ENCODE measurements around the gene NCAM1. TPM values are rescaled to one million over a fixed set of nuclear protein-coding genes. Genes with fewer than 3 reads are reported as not detected.

The NCAM1 gene
- total and polyA plus RNA-seq, 2 of the 13 experiments (the other 11 are each of a cell fraction or from before 2014, with no cell fraction given): 0.05 TPM; not detected in 1

GRCh38 chr11:113314389-113315301, 353.4 kb downstream of the NCAM1 start, which contains the start of gene TTC12 (continued):
- TF ChIP-seq RAD21 (CRISPR knock-in tag; IDR thresholded peaks at IDR 0.05): no peak; the same call in 1 of the 2 replicates
- no peak for TF ChIP-seq ZNF484 (CRISPR knock-in tag; IDR thresholded peaks at IDR 0.05; ENCODE audit: borderline replicate concordance, low read depth)
- no peak for TF ChIP-seq CHD4 (IDR thresholded peaks at IDR 0.05; ENCODE audit: borderline replicate concordance, low read length)
- no peak for TF ChIP-seq ZNF879 (CRISPR knock-in tag; IDR thresholded peaks at IDR 0.05)
- 0 out of 2 replicates have a peak, but pooled peaks have one; percentile 50 for TF ChIP-seq MEF2D (CRISPR knock-in tag; IDR thresholded peaks at IDR 0.05)
- TF ChIP-seq SRSF4 (IDR thresholded peaks at IDR 0.05; ENCODE audit: low read depth, low read length, poor library complexity, severe bottlenecking): no peak
- peak; percentile 68 for TF ChIP-seq MAX (IDR thresholded peaks at IDR 0.05)
- TF ChIP-seq ASH2L (IDR thresholded peaks at IDR 0.05; ENCODE audit: insufficient read length, low read depth, low read length): peak; percentile 66
- TF ChIP-seq ZNF790 (CRISPR knock-in tag; IDR thresholded peaks at IDR 0.05; ENCODE audit: borderline replicate concordance): no peak; the same call in 1 of the 2 replicates
- no peak for TF ChIP-seq ZNF253 (CRISPR knock-in tag; IDR thresholded peaks at IDR 0.05; ENCODE audit: borderline replicate concordance)
- TF ChIP-seq ZBTB44 (CRISPR knock-in tag; IDR thresholded peaks at IDR 0.05): no peak
- no peak for TF ChIP-seq ZNF562 (CRISPR knock-in tag; IDR thresholded peaks at IDR 0.05; ENCODE audit: borderline replicate concordance)
- TF ChIP-seq TFAP4 (IDR thresholded peaks at IDR 0.05; ENCODE audit: borderline replicate concordance, low read depth): 0 out of 2 replicates have a peak, but pooled peaks have one; percentile 28
- no peak for TF ChIP-seq ZFAT (CRISPR knock-in tag; conservative IDR thresholded peaks at IDR 0.05)
- TF ChIP-seq SNAPC5 (CRISPR knock-in tag; IDR thresholded peaks at IDR 0.05; ENCODE audit: borderline replicate concordance): 0 out of 2 replicates have a peak, but pooled peaks have one; percentile 26
- no peak for TF ChIP-seq ZNF740 (CRISPR knock-in tag; IDR thresholded peaks at IDR 0.05)
- TF ChIP-seq FOXO4 (CRISPR knock-in tag; conservative IDR thresholded peaks at IDR 0.05): no peak
- peak; percentile 63 for TF ChIP-seq ZNF350 (CRISPR knock-in tag; IDR thresholded peaks at IDR 0.05; ENCODE audit: borderline replicate concordance, low read depth)
- TF ChIP-seq PRPF4 (IDR thresholded peaks at IDR 0.05; ENCODE audit: low read depth, low read length, poor library complexity, severe bottlenecking): no peak
- no peak for TF ChIP-seq ZNF710 (CRISPR knock-in tag; IDR thresholded peaks at IDR 0.05; ENCODE audit: borderline replicate concordance)
- no peak for TF ChIP-seq RBAK (CRISPR knock-in tag; IDR thresholded peaks at IDR 0.05)
